HL-60 (cell line): ENCODE measurements around the gene DCXR.

Experiments used
- GABPA ChIP-seq: IDR thresholded peaks from 2 replicates; pipeline ENCODE4 v1.6.1; 2012; ENCODE audit warnings: low read depth
- POLR2AphosphoS5 ChIP-seq: IDR thresholded peaks from 2 replicates; pipeline ENCODE4 v1.6.1; 2012; ENCODE audit warnings: low read depth
- TF ChIP-seq, protein P1 (sequence below): IDR thresholded peaks from one replicate; pipeline ENCODE4 v1.5.1; 2011; ENCODE audit warnings: low read length, control low read depth, inconsistent platforms; ENCODE audit not compliant: insufficient read depth
- TF ChIP-seq, protein P2 (sequence below): IDR thresholded peaks from 2 replicates; pipeline ENCODE4 v1.6.1; 2012; ENCODE audit warnings: low read depth; ENCODE audit not compliant: insufficient replicate concordance

DNA sequence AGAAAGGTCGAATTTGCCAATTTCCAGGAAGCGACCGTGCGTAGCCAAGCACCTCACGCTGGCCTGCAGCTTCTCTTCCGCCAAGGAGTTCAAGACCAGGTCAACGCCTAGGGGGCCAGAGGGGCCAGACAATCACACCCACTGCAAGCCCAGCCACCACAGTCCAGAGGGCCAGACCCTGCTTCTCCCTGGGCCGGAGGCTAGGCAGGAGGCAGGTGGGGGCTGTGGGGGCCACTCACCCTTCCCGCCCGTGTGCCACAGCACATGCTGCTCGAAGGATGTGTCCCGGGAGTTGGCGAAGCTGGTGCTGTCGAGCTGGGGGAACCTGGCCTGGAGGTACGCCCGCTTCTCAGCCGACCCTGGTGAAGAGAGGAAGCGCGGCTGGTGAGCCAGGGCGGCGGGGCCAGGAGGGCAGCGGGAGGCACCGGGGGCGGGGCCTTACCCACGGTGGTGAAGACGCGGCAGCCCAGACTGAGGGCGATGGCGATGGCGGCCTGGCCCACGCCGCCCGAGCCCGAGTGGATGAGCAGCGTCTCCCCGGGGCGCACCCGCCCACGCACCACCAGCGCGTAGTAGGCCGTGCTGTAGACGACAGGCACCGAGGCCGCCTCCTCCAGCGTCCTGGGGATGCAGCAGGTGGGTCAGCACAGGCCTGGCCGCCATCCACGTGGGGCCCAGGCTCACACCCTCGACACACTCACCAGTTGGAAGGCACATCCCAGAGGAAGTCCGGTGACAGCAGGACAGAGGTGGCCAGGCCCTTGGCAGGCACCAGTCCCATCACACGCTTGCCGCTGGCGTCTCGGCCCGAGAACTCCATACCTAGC, 46.2 kb upstream of the DCXR start:
- TF ChIP-seq, protein P1, sequence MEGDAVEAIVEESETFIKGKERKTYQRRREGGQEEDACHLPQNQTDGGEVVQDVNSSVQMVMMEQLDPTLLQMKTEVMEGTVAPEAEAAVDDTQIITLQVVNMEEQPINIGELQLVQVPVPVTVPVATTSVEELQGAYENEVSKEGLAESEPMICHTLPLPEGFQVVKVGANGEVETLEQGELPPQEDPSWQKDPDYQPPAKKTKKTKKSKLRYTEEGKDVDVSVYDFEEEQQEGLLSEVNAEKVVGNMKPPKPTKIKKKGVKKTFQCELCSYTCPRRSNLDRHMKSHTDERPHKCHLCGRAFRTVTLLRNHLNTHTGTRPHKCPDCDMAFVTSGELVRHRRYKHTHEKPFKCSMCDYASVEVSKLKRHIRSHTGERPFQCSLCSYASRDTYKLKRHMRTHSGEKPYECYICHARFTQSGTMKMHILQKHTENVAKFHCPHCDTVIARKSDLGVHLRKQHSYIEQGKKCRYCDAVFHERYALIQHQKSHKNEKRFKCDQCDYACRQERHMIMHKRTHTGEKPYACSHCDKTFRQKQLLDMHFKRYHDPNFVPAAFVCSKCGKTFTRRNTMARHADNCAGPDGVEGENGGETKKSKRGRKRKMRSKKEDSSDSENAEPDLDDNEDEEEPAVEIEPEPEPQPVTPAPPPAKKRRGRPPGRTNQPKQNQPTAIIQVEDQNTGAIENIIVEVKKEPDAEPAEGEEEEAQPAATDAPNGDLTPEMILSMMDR: no peak
- TF ChIP-seq, protein P2, sequence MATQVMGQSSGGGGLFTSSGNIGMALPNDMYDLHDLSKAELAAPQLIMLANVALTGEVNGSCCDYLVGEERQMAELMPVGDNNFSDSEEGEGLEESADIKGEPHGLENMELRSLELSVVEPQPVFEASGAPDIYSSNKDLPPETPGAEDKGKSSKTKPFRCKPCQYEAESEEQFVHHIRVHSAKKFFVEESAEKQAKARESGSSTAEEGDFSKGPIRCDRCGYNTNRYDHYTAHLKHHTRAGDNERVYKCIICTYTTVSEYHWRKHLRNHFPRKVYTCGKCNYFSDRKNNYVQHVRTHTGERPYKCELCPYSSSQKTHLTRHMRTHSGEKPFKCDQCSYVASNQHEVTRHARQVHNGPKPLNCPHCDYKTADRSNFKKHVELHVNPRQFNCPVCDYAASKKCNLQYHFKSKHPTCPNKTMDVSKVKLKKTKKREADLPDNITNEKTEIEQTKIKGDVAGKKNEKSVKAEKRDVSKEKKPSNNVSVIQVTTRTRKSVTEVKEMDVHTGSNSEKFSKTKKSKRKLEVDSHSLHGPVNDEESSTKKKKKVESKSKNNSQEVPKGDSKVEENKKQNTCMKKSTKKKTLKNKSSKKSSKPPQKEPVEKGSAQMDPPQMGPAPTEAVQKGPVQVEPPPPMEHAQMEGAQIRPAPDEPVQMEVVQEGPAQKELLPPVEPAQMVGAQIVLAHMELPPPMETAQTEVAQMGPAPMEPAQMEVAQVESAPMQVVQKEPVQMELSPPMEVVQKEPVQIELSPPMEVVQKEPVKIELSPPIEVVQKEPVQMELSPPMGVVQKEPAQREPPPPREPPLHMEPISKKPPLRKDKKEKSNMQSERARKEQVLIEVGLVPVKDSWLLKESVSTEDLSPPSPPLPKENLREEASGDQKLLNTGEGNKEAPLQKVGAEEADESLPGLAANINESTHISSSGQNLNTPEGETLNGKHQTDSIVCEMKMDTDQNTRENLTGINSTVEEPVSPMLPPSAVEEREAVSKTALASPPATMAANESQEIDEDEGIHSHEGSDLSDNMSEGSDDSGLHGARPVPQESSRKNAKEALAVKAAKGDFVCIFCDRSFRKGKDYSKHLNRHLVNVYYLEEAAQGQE: no peak
- no peak for TF ChIP-seq GABPA
- TF ChIP-seq POLR2AphosphoS5: no peak; the same call in 1 of the 2 replicates
